IPS DF 4.7 (cell line): ENCODE data around the gene RAI1.
"Not testable (repeated sequence)": the region's sequence is repeated elsewhere in the genome, so short reads cannot be mapped to it uniquely, and the experiment has no call there.

Experiments used
- DNase-seq: peaks from one replicate; pipeline ENCODE4 v3.0.0-alpha.2; 2013; ENCODE audit warnings: low spot score; ENCODE audit errors: extremely low read depth

The RAI1 gene

DNA sequence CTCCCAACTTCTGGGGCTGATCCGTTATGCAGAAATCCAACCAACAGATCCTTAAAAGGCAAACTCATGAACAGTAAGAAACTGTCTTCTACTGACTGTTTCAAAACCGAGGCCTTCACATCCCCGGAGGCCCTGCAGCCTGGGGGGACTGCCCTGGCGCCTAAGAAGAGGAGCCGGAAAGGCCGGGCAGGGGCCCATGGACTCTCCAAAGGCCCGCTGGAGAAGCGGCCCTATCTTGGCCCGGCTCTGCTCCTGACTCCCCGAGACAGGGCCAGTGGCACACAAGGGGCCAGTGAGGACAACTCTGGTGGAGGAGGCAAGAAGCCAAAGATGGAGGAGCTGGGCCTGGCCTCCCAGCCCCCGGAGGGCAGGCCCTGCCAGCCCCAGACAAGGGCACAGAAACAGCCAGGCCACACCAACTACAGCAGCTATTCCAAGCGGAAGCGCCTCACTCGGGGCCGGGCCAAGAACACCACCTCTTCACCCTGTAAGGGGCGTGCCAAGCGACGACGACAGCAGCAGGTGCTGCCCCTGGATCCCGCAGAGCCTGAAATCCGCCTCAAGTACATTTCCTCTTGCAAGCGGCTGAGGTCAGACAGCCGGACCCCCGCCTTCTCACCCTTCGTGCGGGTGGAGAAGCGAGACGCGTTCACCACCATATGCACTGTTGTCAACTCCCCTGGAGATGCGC, 116.0 kb downstream of the RAI1 start:
- no peak for DNase-seq

GRCh38 chr17:17798010-17798556, 116.8 kb downstream of the RAI1 start:
- DNase-seq, result no peak

GRCh38 chr17:17798573-17799255, 117.5 kb downstream of the RAI1 start:
- no peak for DNase-seq

DNA sequence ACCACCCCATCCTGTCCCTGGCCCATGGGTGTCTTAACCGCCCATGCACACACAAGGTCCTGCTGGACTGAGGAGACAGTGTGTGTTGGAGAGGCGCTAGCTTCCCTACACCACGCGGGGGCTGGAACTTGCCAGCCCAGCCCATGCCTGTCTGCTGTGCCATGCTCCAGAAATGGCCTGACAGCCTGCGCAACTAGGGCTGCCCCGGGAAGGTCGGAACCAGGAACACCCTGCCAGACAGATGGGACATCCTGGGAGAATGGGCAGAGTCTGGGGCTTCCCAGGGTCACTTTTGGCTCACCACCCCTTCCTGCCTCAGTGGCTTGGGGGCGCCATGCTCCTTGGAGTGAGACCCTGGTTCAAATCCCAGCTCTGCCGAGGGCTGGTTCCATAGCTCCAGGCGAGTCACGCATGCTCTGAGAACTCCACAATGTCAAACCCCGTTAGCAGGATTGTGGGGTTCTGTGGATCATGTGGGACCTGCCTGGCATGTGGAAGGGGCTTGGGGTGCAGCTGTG, 119.3 kb downstream of the RAI1 start:
- no peak for DNase-seq

DNA sequence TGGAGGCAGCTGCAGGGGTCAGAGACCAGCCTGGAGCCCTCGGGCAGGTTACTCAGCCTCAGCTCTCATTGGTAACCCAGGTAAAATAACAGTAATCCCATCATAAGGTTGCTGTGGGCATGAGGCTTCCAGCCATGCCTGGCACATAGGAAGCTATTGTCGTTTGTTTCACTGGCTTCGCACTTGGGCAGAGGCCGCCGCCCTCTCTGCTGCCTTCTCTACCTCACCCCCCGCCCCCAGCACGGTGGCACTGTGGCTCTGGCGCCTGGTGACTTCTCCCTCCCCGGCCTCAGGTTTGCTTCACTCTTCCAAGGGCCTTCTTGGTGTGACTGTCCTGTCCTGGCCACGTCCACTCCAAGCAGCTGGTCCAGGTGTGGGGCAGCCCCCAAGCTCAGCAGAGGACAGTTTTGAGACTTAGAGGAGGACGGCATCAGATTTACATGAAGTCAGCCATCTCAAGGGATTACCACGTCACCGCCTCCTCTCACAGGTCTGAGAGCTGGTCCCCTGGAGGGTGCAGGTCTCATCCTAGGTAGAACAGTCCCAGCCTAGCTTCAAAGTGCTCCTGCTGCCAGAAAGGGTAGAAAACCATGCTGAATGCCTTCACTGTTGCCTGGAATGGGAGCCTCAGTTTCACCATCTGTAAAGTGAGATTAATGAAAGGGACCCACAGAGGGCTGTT, 120.7 kb downstream of the RAI1 start:
- no peak for DNase-seq

GRCh38 chr17:17804007-17804406, 122.7 kb downstream of the RAI1 start:
- no peak for DNase-seq

DNA sequence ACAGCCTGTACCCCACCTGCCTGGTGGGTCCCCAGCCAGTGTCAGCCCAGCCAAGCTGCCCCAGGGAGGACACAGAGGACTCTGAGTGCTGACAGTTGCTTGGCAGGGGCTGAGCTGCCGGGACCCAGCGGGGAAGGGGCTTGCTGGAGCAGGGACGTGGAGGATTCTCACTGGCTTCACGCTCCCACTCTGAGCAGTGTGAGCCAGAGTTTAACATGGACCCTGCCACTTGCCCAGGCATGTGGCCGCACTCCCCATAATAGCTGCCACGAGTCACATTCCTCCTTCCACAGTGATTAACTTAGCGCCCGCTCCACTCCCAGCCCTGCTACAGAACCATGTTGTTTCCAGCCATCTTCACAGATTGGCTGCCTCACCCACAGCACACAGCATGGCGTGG, 124.3 kb downstream of the RAI1 start:
- DNase-seq, result no peak

DNA sequence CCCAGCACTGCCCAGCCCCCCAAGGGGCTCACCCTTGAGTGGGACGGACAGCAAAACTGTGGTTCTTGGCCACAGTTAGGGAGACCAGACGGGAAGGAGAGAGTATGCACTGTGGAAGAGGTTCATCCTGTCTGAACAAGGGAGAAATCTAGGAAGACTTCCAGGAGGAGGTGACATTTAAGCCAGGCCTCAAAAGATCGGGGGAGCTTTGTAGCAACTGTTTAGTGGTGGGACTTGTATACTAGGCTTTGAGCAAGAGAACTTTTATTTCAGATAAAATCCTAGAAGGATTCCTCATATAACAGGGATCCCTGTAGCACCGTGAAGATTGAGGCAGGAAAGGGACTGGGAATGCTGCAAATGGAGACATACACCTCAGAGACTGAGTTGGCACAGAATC, 124.8 kb downstream of the RAI1 start:
- no peak for DNase-seq

DNA sequence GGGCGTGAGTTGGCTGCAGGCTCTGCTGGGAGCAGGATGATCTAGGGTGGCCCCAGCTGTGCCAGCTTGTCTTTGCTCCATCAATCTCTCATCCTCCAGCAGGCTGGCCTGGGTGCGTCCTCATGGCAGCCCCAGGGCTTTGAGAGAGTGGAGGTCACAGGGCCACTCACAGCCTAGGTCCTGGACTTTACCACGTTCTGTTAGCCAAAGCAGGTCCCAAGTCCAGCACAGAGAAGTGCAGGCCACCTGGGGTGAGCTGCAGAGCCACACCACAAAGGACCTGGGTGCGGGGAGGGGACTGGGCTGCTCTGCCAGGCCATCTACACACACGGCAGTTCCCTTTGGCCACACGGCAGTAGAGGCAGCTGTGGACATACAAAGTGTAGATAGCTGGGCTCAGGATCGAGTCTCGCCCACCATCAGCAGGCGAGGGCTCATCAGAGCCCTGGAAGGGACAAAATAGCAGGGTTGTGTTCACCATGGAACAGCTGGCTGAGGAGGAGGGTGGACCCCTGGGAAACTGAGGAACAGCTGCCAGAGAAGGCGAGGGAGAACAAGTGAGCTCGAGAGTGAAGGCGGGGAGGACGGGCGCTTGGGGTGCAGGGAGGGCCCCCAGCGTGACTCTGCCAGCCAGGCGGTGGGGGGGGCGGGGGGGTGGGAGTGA, 125.5 kb downstream of the RAI1 start:
- DNase-seq, result no peak

DNA sequence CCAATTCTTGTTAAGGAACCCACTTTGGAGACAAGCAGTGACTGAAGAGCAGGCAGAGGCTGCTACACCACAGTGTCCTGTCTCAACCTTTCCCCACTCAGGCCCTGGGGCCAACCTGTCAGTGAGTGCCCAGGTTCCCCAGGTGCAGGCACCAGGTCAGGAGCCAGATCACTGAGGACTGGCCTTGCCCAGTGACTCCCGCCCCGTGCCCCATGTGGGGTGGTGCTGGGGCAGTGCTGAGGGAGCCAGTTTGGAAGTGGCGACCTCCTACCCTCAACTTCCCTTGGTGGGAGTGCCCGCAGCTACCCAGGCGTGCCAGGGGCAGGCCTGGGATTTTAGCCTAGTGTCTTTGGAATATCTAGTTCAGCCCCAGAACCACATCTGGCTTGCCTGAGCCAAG, 126.2 kb downstream of the RAI1 start:
- DNase-seq, result no peak

GRCh38 chr17:17808200-17808599, 126.9 kb downstream of the RAI1 start:
- not testable (repeated sequence) for DNase-seq

DNA sequence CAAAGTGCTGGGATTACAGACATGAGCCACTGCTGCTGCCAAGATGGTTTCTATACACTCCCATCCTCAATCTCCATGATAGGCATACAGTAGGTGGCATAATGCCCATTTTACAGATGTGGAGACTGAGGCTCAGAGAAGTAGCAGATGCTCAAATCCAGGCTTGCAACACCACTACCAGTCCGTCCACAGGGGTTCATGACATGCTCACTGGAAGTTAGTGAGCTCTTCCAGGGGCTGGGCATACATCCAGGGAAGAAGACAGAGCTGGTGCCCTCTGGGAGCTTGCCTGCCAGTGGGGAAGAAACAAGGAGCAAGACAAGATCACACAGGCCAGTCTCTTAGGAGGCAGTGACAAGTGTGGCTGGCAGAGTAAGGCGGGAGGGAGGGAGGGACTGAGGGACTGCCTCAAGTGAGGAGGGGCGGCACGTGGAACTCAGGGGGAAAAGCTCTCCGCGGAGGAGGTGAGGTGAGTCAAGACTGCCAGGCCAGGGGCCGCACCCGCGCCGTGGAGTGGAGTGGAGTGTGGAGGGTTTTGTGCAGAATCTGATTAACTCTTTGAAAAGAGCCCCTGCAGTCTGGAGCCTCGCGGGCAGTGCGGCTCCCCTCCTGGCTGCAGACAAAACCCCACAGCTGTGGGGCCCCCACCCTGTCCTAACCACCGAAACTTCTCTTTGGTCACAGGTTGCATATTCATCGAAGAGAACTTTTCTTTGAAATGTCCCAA, 127.6 kb downstream of the RAI1 start:
- no peak for DNase-seq

- no peak for DNase-seq
Measured at GRCh38 chr17:17809531-17810083, 128.3 kb downstream of the RAI1 start.

GRCh38 chr17:17810084-17810894, 129.0 kb downstream of the RAI1 start:
- no peak for DNase-seq

DNA sequence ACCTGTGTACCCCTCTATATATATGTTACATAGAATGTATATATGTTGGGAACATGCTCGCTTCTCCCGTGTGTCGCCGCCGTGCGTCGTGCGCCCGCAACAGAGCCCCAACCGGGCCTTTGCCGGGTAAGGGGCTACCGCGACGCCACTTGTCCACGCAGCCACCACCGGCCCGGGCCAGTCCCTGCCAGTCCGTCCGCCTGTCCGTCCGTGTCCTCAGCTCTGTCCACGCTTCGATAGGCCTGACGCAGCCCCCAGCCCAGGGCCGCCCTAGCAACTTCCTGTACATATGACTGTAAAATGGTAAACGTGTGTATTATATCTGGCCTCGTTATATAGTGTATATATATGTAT, 129.6 kb downstream of the RAI1 start:
- DNase-seq, result no peak

- no peak for DNase-seq
Measured at GRCh38 chr17:17811381-17812210, 130.3 kb downstream of the RAI1 start.

DNA sequence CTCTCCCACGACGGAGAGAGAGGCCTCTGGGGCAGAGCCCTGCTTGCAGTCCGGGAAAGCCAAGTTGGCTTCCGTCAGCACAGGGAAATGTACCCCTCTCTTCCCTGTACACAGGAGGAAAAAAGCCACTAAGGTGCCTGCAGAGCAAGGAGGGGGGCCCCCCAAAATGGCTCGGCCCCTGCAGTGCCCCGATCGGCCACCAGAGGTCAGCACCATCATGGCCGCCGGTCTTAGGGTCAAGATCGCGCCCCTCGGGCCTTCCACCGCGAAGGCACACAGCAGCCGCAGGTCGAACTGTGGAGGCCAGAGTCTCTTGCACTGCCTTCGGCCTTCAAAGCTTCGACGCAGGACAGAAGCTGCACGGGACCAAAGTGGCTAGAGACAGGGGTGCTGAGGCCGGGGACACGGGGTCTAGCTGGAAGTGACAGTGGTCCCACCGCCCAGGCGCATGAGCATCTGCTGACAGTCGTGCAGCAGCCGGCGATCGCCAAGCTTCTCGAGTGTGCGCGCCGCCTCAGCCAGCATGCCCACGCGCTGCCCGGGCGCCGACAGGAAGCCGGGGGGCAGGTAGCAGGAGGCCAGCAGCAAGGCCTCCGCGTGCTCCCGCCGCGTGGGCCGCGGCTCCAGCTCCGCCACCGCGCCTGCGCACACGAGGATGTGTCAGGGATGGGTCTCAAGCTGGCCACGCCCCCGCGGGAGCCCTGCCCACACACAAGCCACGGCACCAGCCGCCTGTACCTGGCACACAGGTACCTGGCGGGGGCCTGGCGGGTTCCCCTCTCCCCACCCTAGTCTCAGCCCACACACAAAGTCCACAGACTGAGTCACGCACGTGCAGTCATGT, 131.2 kb downstream of the RAI1 start:
- DNase-seq, result no peak
